ENCODE data around the gene DCUN1D1.

The DCUN1D1 gene

DNA sequence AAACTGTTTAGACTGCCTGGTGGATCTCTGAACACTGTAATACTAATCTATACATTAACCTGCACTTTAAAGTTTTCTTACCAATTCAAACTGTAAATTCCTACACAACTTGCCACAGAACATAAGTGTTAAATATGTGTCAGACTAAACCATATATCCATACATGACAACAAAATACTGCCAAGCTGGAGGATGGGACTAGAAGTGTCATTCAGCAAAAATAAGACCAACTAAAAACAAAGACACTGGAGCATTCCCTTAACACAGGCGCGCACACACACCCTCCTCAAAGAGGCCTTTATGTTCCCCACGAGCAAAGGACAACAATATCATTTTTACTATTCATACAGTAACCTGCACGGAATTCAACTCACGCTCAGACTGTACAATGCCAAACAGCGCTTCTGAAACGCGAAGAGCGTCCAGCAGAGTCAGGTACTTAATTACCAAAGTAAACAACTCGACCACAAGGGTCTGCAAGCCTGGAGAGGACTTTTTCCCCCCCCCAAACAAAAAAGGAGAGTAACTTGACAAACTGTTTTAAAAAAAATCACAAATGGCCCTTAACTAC lies 1.1 kb downstream of the DCUN1D1 start:
- in situ Hi-C loops (cut with HindIII; ENCODE audit: low pct_ligation_motif_present, low pct_unique_long_range_greater_than_20kb, low sequenced_read_pairs): no loop called here
- peak; percentile 9 for DNase-seq

DNA sequence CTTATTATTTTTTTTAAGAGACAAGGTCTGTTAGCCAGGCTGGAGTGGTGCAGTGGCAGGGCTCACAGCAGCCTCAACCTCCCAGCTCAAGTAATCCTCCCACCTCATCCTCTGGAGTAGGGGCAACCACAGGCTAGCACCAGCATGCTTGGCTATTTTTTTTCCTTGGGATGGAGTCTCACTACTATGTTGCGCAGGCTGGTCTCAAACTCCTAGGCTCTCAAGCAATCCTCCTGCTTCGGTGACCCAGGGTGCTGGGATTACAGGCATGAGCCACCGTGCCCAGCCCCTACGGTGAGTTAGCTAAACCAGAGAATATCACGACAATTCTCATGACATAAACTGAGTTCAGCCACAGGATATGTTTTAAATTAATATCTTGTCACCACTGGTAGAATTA lies 2.0 kb downstream of the DCUN1D1 start:
- DNase-seq: no peak
- in situ Hi-C loops (cut with HindIII; ENCODE audit: low pct_ligation_motif_present, low pct_unique_long_range_greater_than_20kb, low sequenced_read_pairs): no loop called here

DNA sequence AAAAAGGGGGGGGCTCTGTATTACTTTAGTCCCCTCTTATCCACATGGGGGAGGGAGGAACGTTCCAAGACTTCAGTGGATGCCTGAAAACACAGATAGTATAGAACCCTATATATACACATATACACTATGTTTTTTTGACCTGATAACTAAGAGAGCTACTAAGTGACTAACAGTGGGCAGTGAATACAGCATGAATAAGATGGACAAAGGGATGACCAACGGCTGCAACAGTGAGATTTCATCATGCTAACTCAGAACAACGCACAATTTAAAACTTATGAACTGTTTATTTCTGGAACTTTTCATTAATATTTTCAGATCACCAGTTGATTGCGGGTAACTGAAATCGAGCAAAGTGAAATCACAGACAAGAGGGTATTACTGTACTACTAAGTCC lies 7.3 kb downstream of the DCUN1D1 start:
- in situ Hi-C loops (cut with HindIII; ENCODE audit: low pct_ligation_motif_present, low pct_unique_long_range_greater_than_20kb, low sequenced_read_pairs): no loop called here
- no peak for DNase-seq

DNA sequence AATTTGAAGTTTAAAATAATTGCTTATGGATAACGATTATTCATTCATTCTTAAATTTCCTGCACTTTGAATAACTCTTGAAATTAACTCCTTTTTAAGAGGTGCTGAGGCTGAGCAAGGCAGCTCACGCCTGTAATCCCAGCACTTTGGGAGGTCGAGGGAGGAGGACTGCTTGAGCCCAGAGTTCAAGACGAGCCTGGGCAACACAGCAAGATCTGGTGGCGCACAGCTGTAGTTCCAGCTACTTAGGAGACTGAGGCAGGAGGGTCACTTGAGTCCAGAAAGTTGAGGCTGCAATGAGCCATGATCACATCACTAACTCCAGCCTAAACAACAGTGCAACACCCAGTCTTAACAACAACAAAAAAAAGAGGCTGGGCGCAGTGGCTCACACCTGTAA lies 8.0 kb downstream of the DCUN1D1 start:
- in situ Hi-C loops (cut with HindIII; ENCODE audit: low pct_ligation_motif_present, low pct_unique_long_range_greater_than_20kb, low sequenced_read_pairs): no loop called here
- DNase-seq: no peak

DNA sequence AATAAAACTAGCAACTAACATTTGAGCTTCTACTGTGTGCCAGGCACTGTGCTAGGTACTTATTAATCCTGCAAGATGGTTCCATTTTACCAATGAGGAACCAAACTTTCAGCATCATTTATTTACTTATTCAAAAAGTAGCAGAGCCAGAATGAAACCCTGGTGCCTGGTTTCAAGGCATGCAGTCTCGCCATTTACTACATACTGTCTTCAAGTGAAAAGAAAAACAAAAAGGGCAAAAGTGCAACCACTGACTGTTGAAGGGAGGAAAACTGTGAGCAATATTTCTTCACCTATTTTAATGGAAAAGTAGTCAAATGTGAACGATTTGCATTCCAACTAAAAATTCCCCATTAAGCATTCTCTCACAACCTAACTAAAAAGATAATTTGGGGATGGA lies 8.7 kb downstream of the DCUN1D1 start:
- in situ Hi-C loops (cut with HindIII; ENCODE audit: low pct_ligation_motif_present, low pct_unique_long_range_greater_than_20kb, low sequenced_read_pairs): no loop called here

DNA sequence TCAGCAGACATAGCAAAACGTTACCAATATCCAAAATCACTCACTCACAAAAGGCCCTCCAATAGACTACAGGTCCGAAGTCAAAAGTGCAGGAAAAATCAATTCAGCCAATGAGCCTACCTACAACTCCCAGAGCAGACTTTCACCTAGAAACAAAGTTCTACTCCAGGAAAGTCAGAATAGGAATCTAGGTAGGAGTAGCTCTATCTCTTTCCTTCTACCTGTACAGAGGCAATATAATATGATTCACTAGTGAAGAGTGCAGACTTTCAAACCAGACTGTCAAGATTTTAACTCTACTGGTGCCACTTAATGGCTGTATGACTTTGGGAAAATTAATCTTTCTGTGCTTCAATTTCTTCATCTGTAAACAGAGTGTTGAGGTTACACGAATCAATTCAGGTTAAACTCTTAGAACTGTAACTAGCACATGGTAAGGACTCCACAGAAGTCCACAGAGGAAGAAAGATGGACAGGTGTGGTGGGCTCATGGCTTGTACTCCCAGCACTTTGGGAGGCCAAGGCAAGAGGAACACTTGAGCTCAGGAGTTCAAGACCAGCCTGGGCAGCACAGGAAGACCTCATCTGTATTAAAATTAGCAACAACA lies 9.4 kb downstream of the DCUN1D1 start:
- in situ Hi-C loops (cut with HindIII; ENCODE audit: low pct_ligation_motif_present, low pct_unique_long_range_greater_than_20kb, low sequenced_read_pairs): no loop called here

More for the DNA sequence above, 8.7 kb downstream of the DCUN1D1 start:
- DNase-seq: no peak

DNA sequence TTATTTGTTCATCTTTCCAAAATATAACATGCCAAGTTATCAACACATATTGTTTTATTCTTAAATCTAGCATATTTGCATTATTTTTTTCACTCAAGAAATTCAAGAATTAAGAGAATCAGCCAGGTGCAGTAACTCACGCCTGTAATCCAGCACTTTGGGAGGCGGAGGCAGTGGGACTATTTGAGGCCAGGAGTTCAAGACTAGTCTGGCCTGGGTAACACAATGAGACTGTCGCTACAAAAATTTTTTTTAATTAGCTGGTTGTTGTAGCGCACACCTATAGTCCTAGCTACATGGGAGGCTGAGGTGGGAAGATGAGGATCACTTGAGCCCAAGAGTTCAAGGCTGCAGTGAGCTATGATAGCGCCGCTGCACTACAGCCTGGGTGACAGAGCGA lies 10.5 kb downstream of the DCUN1D1 start:
- in situ Hi-C loops (cut with HindIII; ENCODE audit: low pct_ligation_motif_present, low pct_unique_long_range_greater_than_20kb, low sequenced_read_pairs): no loop called here
- no peak for DNase-seq

More for the DNA sequence above, 9.4 kb downstream of the DCUN1D1 start:
- no peak for DNase-seq

DNA sequence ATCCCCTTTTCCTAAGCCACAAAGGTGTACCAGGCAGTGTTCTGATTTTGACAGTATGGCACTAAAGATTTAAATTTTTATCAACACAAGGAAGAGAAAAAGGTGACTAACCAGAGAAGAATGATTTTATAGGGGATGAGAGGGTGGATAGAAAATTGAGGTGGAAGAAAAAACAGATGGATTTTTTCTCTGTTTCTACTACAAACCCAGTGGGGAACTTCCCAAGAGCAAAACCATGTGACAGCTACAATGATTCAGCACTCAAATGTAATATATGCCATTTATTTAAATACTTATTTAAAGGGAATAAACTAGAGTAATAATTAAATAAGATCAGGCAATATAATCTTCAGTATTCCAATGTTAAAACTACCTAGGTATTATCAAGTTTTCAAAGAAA lies 11.1 kb downstream of the DCUN1D1 start:
- in situ Hi-C loops (cut with HindIII; ENCODE audit: low pct_ligation_motif_present, low pct_unique_long_range_greater_than_20kb, low sequenced_read_pairs): no loop called here
- peak; percentile 21 for DNase-seq

DNA sequence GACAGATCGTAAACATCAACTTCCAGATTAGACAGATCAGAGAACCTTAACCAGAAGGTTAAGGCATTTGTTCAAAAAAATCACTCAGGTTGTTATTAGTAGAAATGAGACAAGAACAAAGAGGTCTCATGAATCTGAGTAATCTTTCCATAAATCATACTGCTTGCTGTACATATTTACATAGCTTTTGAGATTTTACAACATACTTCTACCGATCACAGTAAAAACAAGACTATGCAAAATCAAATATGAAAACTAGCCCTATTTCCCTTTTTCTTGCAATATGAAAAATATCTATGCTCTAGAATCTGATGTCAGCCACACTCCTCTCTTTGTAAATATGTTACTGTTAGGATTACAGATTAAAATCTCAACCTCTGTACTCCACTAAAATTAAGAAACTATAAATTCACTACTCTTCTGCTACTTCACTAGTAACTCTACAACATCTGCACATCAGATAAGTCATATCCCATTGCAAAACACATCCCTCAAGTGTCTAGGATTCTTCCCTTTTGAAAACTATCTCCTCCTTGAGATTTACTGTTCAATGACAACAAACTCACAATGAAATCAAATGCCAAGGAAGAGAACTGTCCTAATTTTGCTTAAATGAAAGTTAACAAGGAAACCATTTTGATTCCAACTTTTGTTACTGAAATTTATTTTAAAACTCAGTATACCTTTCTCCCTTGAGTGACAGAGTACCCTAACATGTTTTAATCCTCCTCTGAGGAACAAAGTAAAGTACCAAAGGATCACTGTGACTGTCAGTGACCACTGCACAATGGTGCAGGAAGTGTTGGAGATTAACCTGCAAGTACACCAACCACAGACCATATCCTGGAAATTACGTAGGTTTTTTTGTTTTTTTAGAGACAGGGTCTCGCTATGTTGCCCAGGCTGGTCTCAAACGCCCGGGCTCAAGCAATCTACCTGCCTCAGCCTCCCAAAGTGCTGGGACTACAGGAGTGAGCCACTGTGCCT lies 12.8 kb downstream of the DCUN1D1 start:
- in situ Hi-C loops (cut with HindIII; ENCODE audit: low pct_ligation_motif_present, low pct_unique_long_range_greater_than_20kb, low sequenced_read_pairs): no loop called here
- DNase-seq: no peak

DNA sequence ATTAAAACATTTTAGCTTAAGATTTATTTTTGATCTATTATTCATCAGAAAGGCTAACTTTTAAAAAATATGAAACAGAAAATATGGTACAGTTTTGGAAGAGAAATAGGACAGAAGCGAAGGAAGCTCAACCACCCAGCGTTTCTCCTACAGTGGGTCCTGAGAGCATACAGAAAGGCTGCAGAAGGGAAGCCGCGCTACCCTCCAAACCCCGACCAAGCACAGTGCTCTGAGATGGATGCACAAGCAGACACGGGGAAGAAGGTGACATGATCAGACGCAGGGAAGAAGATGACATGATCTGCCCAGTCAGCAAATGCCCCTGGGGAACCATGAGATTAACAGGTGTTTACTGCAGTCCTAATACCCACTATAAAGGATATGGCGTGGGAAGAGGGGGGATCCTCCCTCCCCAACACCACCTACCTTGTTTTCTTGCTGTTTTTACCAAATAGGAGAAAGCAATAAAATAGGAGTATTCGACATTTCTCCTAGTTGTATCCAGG lies 14.4 kb downstream of the DCUN1D1 start:
- DNase-seq: no peak
- in situ Hi-C loops (cut with HindIII; ENCODE audit: low pct_ligation_motif_present, low pct_unique_long_range_greater_than_20kb, low sequenced_read_pairs): no loop called here

DNA sequence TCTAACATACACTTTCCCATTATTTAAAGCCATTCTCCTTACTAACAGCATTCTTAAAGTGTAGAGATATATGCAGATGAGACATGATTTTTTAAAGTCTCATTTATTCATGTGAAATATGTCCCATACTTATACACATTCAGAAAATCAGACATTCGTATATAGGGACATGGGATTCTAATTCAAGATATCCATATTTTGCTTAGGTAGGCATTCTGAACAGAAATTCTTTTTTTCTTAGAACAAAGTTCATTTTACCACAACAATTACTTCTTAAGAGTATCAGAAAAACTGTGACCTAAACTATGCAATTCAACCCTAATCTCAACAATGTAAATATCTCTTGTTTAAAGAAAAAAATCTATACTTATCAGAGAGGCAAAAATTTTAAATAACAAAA lies 16.2 kb downstream of the DCUN1D1 start:
- in situ Hi-C loops (cut with HindIII; ENCODE audit: low pct_ligation_motif_present, low pct_unique_long_range_greater_than_20kb, low sequenced_read_pairs): no loop called here
- no peak for DNase-seq

DNA sequence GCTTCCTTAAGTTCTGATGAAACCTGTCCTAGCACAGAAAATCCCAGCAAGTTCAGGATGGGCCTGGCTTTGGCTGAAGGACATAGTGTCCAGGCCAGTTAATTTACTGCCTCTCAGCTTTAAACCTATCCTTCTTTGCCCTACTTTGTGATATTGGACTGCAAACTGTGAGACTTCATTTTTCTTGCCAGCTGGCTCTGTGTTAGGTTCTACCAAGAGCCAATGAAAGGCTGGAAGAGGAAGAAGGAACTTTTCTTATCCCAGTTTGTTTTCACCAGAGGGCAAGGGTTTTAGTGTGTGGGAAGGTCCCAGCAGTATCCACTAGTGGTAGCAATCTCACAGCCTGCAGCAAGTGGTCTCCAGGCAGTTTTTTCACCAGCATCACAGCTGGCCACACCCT lies 18.2 kb downstream of the DCUN1D1 start:
- DNase-seq: no peak
- in situ Hi-C loops (cut with HindIII; ENCODE audit: low pct_ligation_motif_present, low pct_unique_long_range_greater_than_20kb, low sequenced_read_pairs): no loop called here

DNA sequence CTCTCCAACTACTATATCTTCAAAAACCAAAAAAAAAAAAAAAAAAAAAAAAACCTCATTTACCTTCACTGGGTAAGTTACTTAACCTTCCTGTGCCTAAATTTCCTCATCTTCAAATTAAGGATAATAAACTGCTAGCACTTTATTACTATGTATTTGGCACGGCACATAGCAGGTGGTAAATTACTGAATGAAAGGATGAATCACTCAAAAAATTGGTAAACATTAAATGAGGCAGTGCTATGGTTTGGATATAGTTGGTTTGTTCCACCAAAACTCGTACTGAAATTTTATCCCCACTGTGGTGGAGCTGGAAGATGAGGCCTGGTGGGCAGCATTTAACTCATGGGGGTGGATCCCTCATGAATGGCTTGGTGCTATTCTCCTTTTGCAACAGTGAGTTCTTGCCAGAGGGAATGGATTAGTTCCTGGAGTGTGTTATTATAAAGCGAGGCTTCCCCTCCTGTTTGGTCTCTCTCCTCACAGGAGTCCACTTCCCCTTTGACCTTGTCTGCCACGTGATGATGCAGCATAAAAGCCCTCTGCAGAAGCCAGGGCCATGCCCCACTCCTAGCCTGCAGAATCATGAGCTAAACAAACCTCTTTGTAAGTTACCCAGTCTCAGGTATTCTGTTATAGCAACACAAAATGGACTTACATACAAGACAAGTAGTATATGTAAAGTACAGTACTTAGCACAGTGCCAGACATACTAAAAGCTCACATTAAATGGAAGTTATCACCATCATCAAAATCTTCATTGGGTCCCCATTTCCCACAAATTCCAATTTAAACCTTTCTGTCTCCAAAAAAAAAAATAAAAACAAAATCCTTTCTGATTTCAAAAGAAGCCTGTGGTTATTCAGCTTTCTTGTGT lies 20.6 kb downstream of the DCUN1D1 start:
- in situ Hi-C loops (cut with HindIII; ENCODE audit: low pct_ligation_motif_present, low pct_unique_long_range_greater_than_20kb, low sequenced_read_pairs): no loop called here
- no peak for DNase-seq

DNA sequence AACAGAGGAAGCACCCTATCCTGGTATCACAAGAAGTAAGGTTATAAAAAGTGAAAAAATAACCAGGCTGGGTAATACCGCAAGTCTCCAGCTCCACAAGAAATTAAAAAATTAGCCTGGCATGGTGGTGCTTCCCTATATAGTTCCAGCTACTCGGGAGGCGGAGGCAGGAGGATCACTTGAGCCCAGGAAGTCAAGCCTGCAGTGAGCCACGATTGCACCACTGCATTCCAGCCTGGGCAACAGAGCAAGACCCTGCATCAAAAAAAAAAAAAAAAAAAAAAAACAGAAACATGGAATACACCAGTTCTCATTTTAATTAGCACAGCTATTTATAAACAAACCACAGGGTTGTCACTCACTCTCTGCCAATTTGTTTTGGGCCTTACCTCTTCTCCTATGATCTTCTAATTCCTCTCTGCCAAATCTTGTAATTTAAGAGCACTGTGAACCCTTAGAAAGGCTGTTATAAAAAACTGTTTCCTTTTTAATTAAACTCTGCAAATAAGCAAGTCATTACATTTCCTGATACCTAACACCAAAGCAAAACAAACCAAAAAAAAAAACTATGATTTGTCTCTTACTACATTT lies 22.6 kb downstream of the DCUN1D1 start:
- in situ Hi-C loops (cut with HindIII; ENCODE audit: low pct_ligation_motif_present, low pct_unique_long_range_greater_than_20kb, low sequenced_read_pairs): no loop called here
- DNase-seq: no peak

DNA sequence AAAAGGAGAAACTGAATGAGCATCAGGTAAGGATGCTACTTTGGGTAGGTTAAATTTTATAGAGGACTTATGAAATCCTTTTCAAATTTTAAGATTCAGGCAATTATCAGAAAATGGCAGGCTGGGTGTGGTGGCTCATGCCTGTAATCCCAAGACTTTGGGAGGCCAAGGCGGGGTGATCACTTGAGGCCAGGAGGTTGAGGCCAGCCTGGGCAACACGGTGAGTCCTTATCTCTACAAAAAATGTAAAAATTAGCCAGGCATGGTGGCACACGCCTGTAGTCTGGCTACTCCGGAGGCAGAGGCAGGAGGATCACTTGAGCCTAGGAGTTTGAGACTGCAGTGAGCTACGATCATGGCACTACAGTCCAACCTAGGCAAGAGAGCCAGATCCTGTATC lies 23.1 kb downstream of the DCUN1D1 start:
- in situ Hi-C loops (cut with HindIII; ENCODE audit: low pct_ligation_motif_present, low pct_unique_long_range_greater_than_20kb, low sequenced_read_pairs): no loop called here
- DNase-seq: no peak

DNA sequence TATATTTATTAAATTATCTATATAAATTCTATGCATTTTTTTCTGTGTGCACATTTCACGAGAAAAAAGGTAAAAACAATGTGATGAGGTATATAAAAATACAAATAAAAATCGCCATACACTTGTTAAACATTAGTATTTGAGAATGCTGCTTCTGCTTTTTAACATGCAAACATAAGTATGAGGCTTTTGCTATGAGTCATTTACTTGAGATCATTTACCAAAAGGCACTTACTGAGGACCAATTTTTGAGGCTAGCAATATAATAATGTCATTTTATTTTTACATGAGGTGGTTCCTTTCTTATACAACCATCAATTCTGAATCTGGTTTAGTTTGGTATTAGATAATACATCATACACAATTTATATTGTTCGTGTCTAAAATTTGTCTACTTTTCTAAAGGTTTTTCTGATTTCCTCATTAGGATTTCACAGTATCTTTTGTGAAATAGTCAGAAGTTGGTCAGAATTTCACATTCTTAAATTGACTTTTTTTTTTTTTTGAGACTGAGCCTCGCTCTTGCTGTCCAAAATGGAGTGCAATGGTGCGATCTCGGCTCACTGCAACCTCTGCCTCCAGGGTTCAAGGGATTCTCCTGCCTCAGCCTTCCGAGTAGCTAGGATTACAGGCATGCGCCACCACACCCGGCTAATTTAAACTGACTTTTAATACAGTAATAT lies 25.6 kb downstream of the DCUN1D1 start:
- in situ Hi-C loops (cut with HindIII; ENCODE audit: low pct_ligation_motif_present, low pct_unique_long_range_greater_than_20kb, low sequenced_read_pairs): no loop called here
- peak; percentile 30 for DNase-seq

DNA sequence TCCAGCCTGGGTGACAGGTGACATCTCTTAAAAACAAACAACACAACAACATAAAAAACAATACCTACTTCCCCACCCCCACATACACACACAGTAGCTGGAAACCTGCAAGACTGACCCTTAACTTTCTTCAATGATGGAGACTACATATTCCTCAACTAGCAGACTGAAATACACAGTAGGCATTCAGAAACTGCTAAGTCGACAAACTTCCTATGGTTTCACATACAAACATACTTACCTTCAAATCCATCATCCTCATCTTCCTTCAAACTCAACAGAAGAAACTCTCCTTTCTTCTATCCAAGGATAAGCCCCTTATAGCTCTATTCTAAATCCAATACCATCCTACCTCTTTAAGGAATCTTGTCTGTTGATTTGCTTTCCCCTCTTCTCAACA lies 30.6 kb downstream of the DCUN1D1 start:
- in situ Hi-C loops (cut with HindIII; ENCODE audit: low pct_ligation_motif_present, low pct_unique_long_range_greater_than_20kb, low sequenced_read_pairs): no loop called here
- DNase-seq: no peak

DNA sequence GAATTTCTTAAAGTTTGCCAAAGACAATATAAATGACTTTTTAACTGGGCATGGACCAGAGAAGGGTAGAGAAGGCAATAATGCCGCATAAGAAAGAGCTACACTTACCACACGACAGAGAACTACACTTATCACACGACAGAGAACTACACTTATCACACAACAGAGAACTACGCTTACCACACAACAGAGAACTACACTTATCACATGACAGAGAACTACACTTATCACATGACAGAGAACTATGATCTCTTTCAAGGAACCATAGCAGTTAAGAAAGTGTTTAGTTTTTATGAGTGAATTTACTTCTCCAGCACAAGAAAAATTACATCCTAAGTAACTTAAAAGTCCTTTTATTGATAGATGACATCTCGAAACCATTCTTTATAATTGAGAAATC lies 32.0 kb downstream of the DCUN1D1 start:
- in situ Hi-C loops (cut with HindIII; ENCODE audit: low pct_ligation_motif_present, low pct_unique_long_range_greater_than_20kb, low sequenced_read_pairs): no loop called here
- DNase-seq: no peak
